Inflammatory macrophage treated with lipopolysaccharide for 1 hour (primary cell): ENCODE results near the gene CTNND1.
A peak's percentile ranks its signal among the peaks of the same experiment; 100 is the strongest.
"Not testable (repeated sequence)": the region's sequence is repeated elsewhere in the genome, so short reads cannot be mapped to it uniquely, and the experiment has no call there.

Source experiments
- DNase-seq, 2 donors: peaks; one replicate each; pipeline ENCODE4 v3.0.0-alpha.2; 2020 to 2022

Gene CTNND1

DNA sequence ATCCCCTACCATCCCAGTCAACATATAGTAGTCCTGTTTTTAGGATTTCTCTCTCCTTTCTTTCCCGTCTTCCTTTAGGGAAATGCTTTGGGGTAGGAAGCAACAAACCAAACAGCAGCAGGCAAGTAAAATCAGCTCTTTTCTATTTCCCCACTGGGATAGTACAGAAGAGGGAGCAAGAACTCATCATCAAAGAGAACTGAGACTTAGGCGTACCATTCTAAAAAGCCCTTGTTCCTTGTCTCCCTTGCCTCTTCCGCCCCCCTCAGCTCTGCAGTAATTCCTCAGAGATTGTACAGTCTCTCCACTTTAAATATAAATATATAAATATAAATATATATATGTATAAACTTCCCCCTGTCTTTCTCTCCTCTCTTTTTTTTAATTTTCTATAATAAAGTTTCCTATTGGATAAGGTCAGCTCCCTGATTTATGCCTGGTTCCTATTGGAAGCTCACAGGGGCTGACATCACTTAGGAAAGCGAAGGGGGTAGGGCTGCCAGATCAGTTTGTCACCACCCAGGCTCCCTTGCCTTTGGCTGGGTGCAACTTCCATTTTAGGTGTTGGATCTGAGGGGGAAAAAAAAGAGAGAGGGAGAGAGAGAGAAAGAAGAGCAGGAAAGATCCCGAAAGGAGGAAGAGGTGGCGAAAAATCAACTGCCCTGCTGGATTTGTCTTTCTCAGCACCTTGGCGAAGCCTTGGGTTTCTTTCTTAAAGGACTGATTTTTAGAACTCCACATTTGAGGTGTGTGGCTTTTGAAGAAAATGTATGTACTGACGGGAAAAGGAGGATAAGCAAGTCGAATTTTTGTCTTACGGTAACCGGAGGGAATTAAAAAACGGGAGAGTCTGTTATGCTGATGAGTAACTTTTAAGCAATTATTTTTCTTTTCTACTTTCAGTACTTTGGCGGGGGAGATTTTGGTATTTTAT, at the start of gene CTNND1:
Gene CTNND1, plus strand, starts transcription at position 502 of the 934 bp plus-strand sequence. CDS start 29,677 bp downstream, outside the sequence.
- DNase-seq, result peak; percentile 93 to 94

GRCh38 chr11:57712256-57713150, 49.1 kb upstream of the CTNND1 start, which contains the start of gene TMX2:
TMX2 (plus strand) TSS chr11:57712593; CDS start chr11:57712619, 26 bp downstream.
- DNase-seq, result peak; percentile 94 to 100

- DNase-seq, result no peak
Observed at GRCh38 chr11:57713835-57714234, 47.8 kb upstream of the CTNND1 start.

DNA sequence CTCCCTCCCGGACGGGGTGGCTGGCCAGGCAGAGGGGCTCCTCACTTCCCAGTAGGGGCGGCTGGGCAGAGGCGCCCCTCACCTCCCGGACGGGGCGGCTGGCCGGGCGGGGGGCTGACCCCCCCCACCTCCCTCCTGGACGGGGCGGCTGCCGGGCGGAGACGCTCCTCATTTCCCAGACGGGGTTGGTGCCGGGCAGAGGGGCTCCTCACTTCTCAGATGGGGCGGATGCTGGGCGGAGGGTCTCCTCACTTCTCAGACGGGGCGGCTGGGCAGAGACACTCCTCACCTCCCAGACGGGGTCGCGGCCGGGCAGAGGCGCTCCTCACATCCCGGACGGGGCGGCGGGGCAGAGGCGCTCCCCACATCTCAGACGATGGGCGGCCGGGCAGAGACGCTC, 44.9 kb upstream of the CTNND1 start:
- not testable (repeated sequence) for DNase-seq

DNA sequence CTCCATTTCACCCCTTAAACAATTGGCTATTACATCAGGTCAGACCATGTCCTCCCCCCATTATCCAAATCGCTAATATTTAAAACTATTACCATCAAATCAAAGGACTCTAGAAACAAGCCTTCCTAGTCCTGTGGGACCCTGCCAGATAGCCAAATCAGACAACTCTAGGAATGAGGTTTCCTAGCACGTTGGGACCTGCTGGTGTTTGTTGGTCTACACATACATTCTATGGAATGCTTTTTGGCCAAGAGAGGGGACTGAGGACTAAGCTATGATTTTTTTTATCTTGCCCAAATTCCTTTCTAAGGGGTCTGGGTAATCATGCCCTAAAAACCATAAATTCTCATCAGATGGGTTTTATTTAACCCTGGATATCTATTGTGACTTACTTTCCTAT, 34.4 kb upstream of the CTNND1 start:
- no peak for DNase-seq

DNA sequence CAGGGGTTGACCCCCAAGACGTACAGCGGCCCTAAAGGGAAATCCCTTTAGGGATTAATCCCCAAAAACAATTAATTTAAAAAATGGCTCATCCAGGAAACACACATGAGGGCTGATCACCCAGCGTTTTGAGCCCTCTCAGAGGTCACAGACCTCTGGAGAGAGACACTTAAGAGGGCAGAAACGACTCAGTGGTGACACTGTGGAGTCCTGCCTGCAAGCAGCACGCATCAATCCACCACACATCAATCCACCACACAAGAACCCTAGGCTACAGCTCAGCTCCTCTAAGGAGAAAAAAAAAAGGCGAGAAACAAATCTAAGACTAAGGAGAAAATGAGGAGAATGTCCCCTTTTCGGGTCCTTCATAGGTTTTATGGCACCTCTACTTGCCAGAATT, 32.8 kb upstream of the CTNND1 start:
- no peak for DNase-seq

- DNase-seq, result no peak
Observed at GRCh38 chr11:57729479-57729878, 32.1 kb upstream of the CTNND1 start.

DNA sequence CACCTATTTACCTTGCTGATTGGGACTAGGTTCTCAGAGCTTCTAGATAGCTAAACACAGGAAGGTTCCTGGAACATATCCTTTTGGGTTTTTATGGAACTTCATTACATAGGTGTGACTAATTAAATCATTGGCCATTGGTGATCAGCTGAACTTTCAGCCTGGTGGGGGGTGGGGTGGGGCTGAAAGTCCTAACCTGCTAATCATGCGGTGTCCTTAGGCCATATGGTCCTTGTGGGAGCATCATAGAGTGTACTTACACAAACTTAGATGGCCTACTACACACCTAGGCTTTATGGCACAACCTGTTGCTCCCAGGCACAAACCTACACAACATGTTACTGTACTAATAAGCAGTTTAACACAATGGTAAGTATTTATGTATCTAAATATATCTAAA, 28.9 kb upstream of the CTNND1 start:
- no peak for DNase-seq

DNA sequence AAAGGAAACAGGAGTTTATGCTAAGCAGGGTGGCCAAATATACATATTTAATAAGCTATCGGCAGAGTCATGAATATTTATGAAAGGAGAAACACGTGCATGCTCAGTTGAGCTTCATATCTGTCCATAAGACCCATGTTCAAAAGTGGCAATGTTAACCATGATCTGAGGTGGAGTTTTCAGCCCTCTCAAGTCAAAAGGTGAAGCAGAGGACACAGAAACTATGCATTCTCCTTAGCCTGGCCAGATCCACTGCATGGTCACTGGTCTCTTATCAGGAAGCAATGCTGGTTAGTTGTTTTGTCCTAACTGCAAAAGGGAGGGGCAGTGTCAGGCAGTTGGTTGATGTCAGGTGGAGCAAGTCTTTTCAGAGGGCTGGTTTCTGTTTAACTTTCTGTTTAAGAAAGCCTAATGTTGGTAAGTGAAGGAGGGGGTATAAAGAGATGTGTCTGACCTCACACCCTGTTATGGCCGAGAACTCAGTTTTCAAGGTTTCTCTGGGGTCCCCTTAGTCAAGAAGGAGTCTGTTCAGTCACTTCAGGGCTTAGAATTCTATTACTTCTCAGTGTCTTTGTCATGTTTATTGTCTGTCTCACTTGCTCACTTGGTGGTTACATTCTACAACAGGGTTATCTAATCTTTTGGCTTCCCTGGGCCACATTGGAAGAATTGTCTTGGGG, 25.8 kb upstream of the CTNND1 start:
- DNase-seq, result no peak

GRCh38 chr11:57741132-57742086, 20.2 kb upstream of the CTNND1 start, which contains the start of gene SELENOH:
SELENOH (plus strand) TSS chr11:57741491; CDS start chr11:57741596, 105 bp downstream.
- DNase-seq, result peak; percentile 95 to 97

GRCh38 chr11:57742087-57742452, 19.5 kb upstream of the CTNND1 start:
- no peak for DNase-seq

GRCh38 chr11:57744357-57744756, 17.2 kb upstream of the CTNND1 start:
- no peak for DNase-seq

GRCh38 chr11:57745206-57745605, 16.4 kb upstream of the CTNND1 start:
- DNase-seq, result no peak

GRCh38 chr11:57746920-57747319, 14.7 kb upstream of the CTNND1 start:
- no peak for DNase-seq

- DNase-seq, result no peak
Observed at GRCh38 chr11:57751176-57751575, 10.4 kb upstream of the CTNND1 start.

DNA sequence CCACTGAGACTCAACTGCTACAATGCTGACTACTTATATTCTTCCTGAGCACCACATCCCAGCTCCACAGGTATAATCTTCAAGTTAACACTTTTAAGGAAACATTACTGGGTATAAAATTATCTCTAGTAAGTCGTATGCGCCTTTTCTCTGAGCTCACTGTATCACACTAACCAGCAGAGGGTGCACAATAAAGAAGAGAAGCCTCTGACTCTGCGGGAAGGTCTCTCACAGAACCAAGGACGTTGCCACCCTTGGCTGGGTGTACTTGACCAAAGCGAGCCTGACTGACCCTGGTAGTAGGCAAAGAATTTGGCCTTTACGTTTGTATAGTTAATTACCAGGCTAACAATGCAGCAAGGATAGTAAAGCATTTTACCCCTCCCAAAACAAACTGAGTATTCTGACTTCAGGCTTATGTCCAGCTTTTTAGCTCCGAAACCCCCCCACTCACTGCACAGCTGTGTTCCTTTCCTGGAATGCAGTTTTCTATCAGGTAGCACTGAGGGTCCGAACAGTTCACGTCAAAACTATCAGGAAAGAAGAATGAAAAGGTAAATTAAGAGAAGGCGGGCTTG, 9.8 kb upstream of the CTNND1 start, which contains the start of gene BTBD18:
Gene BTBD18, minus strand, starts transcription at position 144 of the 578 bp plus-strand sequence. CDS start 631 bp downstream, outside the sequence.
- peak; percentile 21 to 34 for DNase-seq

GRCh38 chr11:57752954-57753353, 8.6 kb upstream of the CTNND1 start:
- no peak for DNase-seq

DNA sequence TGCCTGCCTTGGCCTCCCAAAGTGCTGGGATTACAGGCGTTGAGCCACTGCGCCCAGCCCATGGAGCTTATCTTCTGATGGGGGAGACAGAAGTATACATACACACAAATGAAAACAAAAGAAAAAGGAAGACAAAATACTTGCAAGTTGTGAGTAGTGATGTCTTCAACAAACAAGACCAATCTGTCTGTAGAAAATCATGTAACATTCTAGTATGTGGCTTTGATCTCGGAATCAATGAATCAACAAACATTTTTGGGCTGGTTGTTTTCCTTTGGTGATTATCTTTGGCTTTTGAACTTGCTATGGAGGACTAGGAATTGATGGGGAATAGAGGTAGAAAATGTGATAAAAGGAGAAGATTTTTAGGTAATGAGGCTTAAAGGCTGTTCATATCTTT, 3.4 kb upstream of the CTNND1 start:
- DNase-seq, result no peak

DNA sequence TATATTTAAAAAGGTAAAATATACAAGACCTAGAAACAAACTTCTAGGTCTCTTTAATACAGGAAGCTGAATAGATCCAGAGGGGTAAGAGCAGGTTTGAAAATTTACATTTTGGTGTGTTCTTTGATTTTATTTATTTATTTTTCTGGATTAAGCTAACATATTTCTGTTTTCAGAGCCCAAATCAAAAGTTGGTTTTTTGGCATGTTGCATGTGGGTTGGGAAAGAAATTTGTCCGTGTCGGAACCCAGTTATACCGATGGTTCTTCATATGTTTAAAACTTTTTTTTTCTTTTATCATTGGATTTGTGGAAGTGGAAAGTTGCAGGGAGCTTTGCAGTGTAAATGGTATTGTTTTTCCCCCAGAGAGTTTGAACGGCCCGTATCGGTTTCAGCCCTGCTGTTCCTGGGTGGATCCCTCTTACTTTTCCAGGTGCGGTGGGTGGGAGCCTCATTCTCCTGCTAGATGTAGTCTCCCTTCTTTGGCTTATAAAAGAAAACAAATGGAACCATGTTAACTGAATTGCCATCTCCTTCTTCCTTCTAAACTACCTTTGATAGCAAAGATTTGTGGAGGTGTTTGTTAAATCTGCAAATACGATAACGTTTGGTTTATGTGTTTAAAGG, 746 bp downstream of the CTNND1 start:
- DNase-seq, result no peak

DNA sequence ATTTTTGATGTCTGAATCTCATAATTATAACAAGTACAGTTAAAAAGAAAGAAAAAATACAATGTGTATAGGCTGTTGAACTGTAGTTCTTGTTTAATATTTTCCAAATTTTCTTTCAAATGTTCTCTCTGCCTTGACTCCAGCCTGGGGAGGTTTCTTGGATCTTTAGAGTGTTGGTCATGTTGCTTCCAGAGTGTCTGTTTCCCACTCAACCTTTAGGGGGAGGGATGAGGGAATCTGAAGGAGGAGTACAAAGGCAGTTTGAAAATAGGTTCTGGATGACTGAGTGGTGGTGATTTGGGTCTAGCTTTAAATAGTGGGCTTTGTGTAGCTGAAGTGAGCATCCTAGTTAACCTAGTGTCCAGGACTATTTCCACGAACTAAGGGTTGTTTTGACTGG, 2.0 kb downstream of the CTNND1 start:
- no peak for DNase-seq

DNA sequence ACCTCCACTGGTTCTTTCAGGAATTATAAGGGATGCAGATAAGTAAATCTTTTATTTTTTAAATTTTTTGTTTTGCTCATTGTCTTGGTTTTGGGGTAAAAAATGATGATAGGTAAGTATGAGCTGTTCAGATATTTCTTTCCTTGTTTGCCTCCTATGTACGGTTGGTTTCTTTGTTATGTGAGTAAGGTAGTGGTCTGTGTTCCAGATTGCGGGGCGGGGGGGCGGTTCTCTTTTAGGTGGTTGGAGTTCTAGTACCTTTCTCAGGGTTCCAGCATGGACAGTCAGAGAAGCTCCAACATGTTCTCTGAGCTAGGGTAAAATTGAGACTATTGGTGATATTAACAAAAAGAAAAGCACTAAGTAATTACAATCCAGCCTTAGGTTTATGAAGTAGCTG, 2.4 kb downstream of the CTNND1 start:
- no peak for DNase-seq
